Heart left ventricle (tissue), 16 donors: Measurements from ENCODE around the gene TBX4. TPM values are rescaled to one million over a fixed set of nuclear protein-coding genes. Genes with fewer than 3 reads are reported as not detected.
"Not testable (repeated sequence)": the region's sequence is repeated elsewhere in the genome, so short reads cannot be mapped to it uniquely, and the experiment has no call there.

Experiments
- ATAC-seq, 4 donors: fragments of 200-7000 bp; cut with Tn5 transposase; one replicate each; pipeline ENCODE4 v1.9.1; 2020 to 2022; ENCODE audit warnings: moderate library complexity in 4 of 4, mild to moderate bottlenecking in 3 of 4, moderate number of reproducible peaks in 1 of 4
- DNase-seq, 5 donors: peaks; one replicate each; pipeline ENCODE4 v3.0.0-alpha.2; 2020
- H3K27ac ChIP-seq, 12 donors: fragments of 200-600 bp; sonication (generic) in 4 of 12; one replicate each; pipeline versions ENCODE4 v1.5.0 to v1.8.0; 2016 to 2022; ENCODE audit warnings: mild to moderate bottlenecking in 2 of 12
- H3K27me3 ChIP-seq, 9 donors: fragments of 200-600 bp; sonication (generic) in 2 of 9; one replicate each; pipeline versions ENCODE4 v1.5.1 to v1.8.0; 2016 to 2022; ENCODE audit warnings: mild to moderate bottlenecking in 3 of 9
- H3K36me3 ChIP-seq, 9 donors: fragments of 200-600 bp; sonication (generic) in 2 of 9; one replicate each; pipeline versions ENCODE4 v1.5.0 to v1.8.0; 2018 to 2022; ENCODE audit warnings: mild to moderate bottlenecking in 2 of 9
- H3K4me1 ChIP-seq, 12 donors: fragments of 200-600 bp; sonication (generic) in 4 of 12; one replicate each; pipeline versions ENCODE4 v1.5.0 to v1.8.0; 2016 to 2022; ENCODE audit warnings: mild to moderate bottlenecking in 3 of 12
- H3K4me3 ChIP-seq, 12 donors: fragments of 200-600 bp; sonication (generic) in 4 of 12; one replicate each; pipeline versions ENCODE4 v1.5.0 to v1.8.0; 2017 to 2022; ENCODE audit warnings: mild to moderate bottlenecking in 9 of 12, moderate library complexity in 4 of 12
- H3K9me3 ChIP-seq, 12 donors: fragments of 200-600 bp; sonication (generic) in 4 of 12; one replicate each; pipeline versions ENCODE4 v1.5.0 to v1.8.0; 2016 to 2022; ENCODE audit warnings: mild to moderate bottlenecking in 1 of 12
- POLR2A ChIP-seq, 2 donors: fragments of 450-650 bp; IDR thresholded peaks; one replicate each; pipeline ENCODE4 v1.6.1; 2017; ENCODE audit warnings: antibody characterized with exemption in 2 of 2, mild to moderate bottlenecking in 2 of 2, moderate library complexity in 2 of 2
- WGBS, 4 donors: extraction: QIAGEN DNeasy Blood & Tissue Kit in 2 of 4; methylation state at CpG; one replicate each; pipeline versions ENCODE4 v1.1.5 to v1.1.7; 2013 to 2018; 5-methylcytosine and 5-hydroxymethylcytosine counted together
- intact Hi-C, 10 donors: fragments of 100-400 bp; cut with DNase I; formaldehyde crosslinking; loops; one replicate each; pipeline versions ENCODE4 v1.11.1 to v1.14.2; 2022
- polyA plus RNA-seq, 2 donors: library from polyadenylated mRNA; stranded (reverse); fragments of 200-250 nt; gene quantifications; one replicate each; pipeline ENCODE4 v1.2.3, GENCODE V29; 2013
- total RNA-seq, 9 donors: library from RNA; depleted of rRNA in 2 of 9; stranded (reverse); fragments of >200 nt in 2 of 9; fragmentation: NEBNext Ultra II Directional in 3 of 9; extraction: Animal tissue kit (Norgen Biotek cat#: 25700) in 3 of 9; gene quantifications; one replicate each; pipeline versions ENCODE4 v1.1.0 to v1.2.4, GENCODE V29; 2016 to 2023
- TF ChIP-seq, protein P1 (sequence below), 12 donors: fragments of 200-600 bp; sonication (generic) in 4 of 12; IDR thresholded peaks; one replicate each; pipeline versions ENCODE4 v1.5.0 to v1.8.0; 2018 to 2022; ENCODE audit warnings: antibody characterized with exemption in 12 of 12, mild to moderate bottlenecking in 5 of 12
- donor health status: ischemic (EF 13 %, LVEDD 7.1; RV severe dilation, severe dysfunction).
- donor health status: healthy with polysubstance abuse.
- donor health status: DM: no; HTN: yes; CAD: no.
- donor health status: DM: no; HTN: no; CAD: no.
- donor health status: ischemic (EF 25% LVEDD 6.9; RV normal size, moderate dysfunction).
- donor health status: ischemic (EF 25% LVEDD 5.7; RV mildly dilated, moderate dysfunction).
- donor health status: healthy.
- donor health status: DM: yes; HTN: yes; CAD: no.
- donor health status: ischemic (EF 35%, LVEDD 5.7; RV mildly dilated, moderate dysfunction).
- donor health status: nonischemic (EF 11% LVEDD 7.7; RV severe dilation, severe dysfunction).
- donor health status: DM: yes; HTN: yes; CAD: no.
- donor health status: PGD.
- donor health status: ischemic (EF 29% LVEDD 5.4; RV normal size, mild dysfunction).
- donor health status: nonischemic (EF 23%, LVEDD 6.1; RV moderate dilation, normal function).

Gene TBX4
- total and polyA plus RNA-seq, 11 donors, result 0.07 to 0.29 (median 0.10) TPM; not detected in 7

DNA sequence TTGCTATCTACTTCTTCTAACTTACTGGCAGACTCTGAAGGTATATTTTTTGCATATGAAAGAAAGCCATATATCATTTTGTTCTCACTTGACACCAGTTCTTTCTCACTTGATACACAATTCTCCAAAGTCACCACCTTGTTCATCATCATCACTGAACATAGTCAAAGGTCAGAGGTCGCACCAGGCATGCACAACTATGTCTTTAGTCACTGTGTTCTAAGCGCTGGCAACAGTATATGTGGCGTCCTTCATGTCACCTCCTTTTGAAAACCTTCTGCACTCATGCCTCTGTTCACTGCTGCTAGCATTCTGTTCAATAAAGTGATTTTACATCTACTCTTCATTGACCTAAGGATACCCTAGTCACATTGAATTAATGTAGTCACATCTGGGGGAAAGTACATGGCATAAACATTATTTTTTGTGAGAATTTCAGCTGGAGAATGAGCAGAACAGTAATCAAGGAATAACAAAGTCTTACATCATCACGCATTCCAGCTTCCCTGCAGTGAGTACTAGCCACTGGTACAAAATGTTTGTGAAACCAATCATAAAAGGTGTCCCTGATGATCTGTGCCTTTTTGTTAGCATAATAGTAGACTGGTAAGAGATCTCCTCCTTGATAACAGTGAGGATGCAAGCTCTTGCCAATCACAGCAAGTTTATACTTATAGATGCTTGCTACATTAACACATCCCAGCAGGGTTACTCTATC, 20.5 kb upstream of the TBX4 start:
- Histone ChIP-seq H3K9me3 (peaks cover 0 to 23% (median 9%) of the 10 kb centered on the region in 12 donors), H3K36me3 (no peaks in the 10 kb centered on the region), H3K4me3 (no peak overlapping the region), H3K27ac (no peak overlapping the region), H3K27me3 (peaks cover 0 to 16% (median 0%) of the 10 kb centered on the region in 9 donors), H3K4me1 (no peaks in the 10 kb centered on the region)
- no peak for DNase-seq
- 64 to 74% (median 68%) methylated on average over 4 of the region's 4 CpGs for WGBS, 4 donors
- TF ChIP-seq, protein P1, sequence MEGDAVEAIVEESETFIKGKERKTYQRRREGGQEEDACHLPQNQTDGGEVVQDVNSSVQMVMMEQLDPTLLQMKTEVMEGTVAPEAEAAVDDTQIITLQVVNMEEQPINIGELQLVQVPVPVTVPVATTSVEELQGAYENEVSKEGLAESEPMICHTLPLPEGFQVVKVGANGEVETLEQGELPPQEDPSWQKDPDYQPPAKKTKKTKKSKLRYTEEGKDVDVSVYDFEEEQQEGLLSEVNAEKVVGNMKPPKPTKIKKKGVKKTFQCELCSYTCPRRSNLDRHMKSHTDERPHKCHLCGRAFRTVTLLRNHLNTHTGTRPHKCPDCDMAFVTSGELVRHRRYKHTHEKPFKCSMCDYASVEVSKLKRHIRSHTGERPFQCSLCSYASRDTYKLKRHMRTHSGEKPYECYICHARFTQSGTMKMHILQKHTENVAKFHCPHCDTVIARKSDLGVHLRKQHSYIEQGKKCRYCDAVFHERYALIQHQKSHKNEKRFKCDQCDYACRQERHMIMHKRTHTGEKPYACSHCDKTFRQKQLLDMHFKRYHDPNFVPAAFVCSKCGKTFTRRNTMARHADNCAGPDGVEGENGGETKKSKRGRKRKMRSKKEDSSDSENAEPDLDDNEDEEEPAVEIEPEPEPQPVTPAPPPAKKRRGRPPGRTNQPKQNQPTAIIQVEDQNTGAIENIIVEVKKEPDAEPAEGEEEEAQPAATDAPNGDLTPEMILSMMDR (IDR thresholded peaks at IDR 0.05), result no peak
- TF ChIP-seq POLR2A (IDR thresholded peaks at IDR 0.05), result no peak
- ATAC-seq, result no peak
- intact Hi-C loops, result no loop called here

DNA sequence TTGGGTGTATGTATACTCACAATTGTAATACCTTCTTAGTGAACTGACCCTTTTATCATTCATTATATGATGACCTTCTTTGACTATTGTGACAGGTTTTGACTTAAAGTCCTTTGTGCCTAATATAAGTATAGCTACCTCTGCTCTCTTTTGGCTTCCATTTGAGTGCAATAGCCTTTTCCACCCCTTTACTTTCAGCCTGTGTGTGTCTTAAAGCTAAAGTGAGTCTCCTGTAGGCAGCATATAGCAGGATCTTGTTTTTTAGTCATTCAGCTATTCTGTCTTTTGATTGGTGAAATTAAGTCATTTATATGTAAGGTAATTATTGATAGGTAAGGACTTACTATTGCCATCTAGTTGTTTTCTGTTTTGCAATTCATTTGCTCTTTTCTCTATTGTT, 15.9 kb upstream of the TBX4 start:
- H3K27ac ChIP-seq, result no peak overlapping the region
- no peaks in the 10 kb centered on the region for H3K36me3 ChIP-seq
- no peak overlapping the region for H3K4me3 ChIP-seq
- no peaks in the 10 kb centered on the region for H3K4me1 ChIP-seq
- ATAC-seq (no peak), DNase-seq (no peak)
- peaks cover 0 to 21% (median 0%) of the 10 kb centered on the region in 9 donors for H3K27me3 ChIP-seq
- H3K9me3 ChIP-seq, result peaks cover 0 to 38% (median 20%) of the 10 kb centered on the region in 12 donors
- TF ChIP-seq, protein P1 (IDR thresholded peaks at IDR 0.05), result no peak
- no peak for TF ChIP-seq POLR2A (IDR thresholded peaks at IDR 0.05)
- intact Hi-C loops, result no loop called here

DNA sequence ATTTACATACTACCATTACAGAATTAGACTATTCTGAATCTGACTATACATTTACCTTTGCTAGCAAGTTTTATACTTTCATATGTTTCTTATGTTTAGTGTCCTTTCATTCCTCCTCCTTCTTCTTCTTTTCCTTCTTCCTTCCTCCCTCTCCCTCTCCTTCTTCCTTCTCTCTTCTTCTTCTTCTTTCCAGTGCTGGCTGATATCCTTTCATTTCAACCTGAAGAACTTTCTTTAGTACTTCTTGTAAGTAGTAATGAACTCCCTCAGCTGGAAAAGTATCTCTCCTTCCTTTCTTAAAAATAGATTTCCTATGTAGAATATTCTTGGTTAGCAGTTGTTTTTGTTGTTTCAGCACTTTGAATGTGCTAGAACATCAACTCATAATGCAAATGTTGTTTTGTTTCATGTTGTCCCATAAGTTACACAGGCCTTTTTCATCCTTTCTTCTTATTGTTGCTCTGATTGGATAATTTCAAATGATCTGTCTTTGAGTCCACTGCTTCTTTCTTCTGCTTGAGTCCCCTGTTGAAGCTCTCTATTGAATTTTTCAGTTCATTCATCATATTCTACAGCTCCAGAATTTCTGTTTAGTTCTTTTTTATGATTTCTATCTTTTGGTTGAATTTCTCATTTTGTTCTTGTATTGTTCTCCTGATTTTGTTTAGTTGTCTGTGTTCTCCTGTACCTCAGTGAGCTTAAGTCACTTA, 15.1 kb upstream of the TBX4 start:
- ATAC-seq, result no peak
- no peak for DNase-seq
- Histone ChIP-seq H3K4me1 (no peaks in the 10 kb centered on the region), H3K27ac (no peak overlapping the region), H3K9me3 (peaks cover 0 to 38% (median 20%) of the 10 kb centered on the region in 12 donors), H3K36me3 (no peaks in the 10 kb centered on the region), H3K27me3 (peaks cover 0 to 21% (median 1%) of the 10 kb centered on the region in 9 donors), H3K4me3 (no peak overlapping the region)
- intact Hi-C loops, result no loop called here
- TF ChIP-seq POLR2A (IDR thresholded peaks at IDR 0.05), result no peak
- TF ChIP-seq, protein P1 (IDR thresholded peaks at IDR 0.05), result no peak

DNA sequence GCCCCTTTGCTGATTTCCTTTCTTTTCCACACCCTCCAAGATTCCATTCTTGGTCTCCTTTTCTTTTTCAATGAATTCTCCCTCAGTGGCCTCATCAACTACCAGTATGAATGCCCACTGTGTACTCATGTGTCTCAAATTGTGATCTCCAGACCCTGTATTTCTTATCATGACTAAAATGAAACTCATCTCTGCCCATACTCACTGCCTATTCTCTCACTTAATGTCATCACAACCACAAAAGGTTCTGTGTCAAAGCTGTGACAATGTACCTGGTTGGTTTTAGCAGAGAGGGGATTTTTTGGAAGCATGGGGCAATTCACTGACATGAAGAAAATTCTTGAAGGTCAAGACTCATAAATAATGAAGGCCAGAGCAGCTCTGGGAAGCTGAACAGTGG, 11.5 kb upstream of the TBX4 start:
- DNase-seq (no peak), ATAC-seq (no peak)
- intact Hi-C loops, result loop anchor here in 1 of 10 donors (10.0 kb wide), 1 partner anchor 64 kb away; no protein-coding TSS in a partner anchor
- Histone ChIP-seq H3K4me3 (no peak overlapping the region), H3K4me1 (no peaks in the 10 kb centered on the region), H3K27ac (no peak overlapping the region), H3K27me3 (peaks cover 0 to 32% (median 6%) of the 10 kb centered on the region in 9 donors), H3K9me3 (peaks cover 0 to 26% (median 17%) of the 10 kb centered on the region in 12 donors), H3K36me3 (no peaks in the 10 kb centered on the region)
- TF ChIP-seq POLR2A (IDR thresholded peaks at IDR 0.05), result no peak
- TF ChIP-seq, protein P1 (IDR thresholded peaks at IDR 0.05), result no peak

DNA sequence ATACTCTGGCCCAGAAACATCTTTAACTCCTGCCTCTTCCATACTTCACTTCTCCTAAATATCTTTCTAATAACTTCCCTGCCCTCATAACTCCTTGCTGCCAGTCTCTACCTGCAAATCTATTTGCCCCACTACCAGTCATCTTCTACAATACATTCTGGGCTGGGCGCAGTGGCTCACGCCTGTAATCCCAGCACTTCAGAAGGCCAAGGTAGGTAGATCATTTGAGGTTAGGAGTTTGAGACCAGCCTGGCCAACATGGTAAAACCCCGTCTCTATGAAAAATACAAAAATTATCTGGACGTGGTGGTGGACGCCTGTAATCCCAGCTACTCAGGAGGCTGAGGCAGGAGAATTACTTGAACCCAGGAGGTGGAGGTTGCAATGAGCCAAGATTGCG, 10.7 kb upstream of the TBX4 start:
- intact Hi-C loops, result loop anchor here in 1 of 10 donors (10.0 kb wide), 1 partner anchor 63 kb away; no protein-coding TSS in a partner anchor
- H3K36me3 ChIP-seq, DNase-seq, ATAC-seq, H3K27ac ChIP-seq, H3K4me3 ChIP-seq, H3K4me1 ChIP-seq: not testable (repeated sequence)
- 91 to 98% (median 95%) methylated on average over 6 of the region's 6 CpGs for WGBS, 4 donors
- peaks cover 0 to 31% (median 6%) of the 10 kb centered on the region in 9 donors for H3K27me3 ChIP-seq
- peaks cover 0 to 18% (median 12%) of the 10 kb centered on the region in 12 donors for H3K9me3 ChIP-seq
